ENCODE data around the gene GSTK1. TPM values are rescaled to one million over a fixed set of nuclear protein-coding genes. Genes with fewer than 3 reads are reported as not detected.

GSTK1 gene
- total and polyA plus RNA-seq, 10 of the 15 experiments (the other 5 are each of a cell fraction or from before 2014, with no cell fraction given), result 76.2 to 166 (median 127) TPM

GRCh38 chr7:143229054-143229790, 34.0 kb upstream of the GSTK1 start:
- no peaks in the 10 kb centered on the region for H3K36me3 ChIP-seq (ENCODE audit: control insufficient read depth in 2 of 2, insufficient read depth in 2 of 2, low read length in 1 of 2)
- ChIA-PET SMC1A (ENCODE audit: uncharacterized antibody, unreplicated experiment) (no interaction called here), CTCF (interaction anchor here (1.4 to 2.2 kb wide), 2 partner anchors 11 to 14 kb away, joined by 4 to 10 read pairs; no protein-coding TSS in a partner anchor), POLR2A (no interaction called here), RAD21 (ENCODE audit: unreplicated experiment) (interaction anchor here (0.7 kb wide), 1 partner anchor 14 kb away, joined by 3 read pairs; no protein-coding TSS in a partner anchor)
- ATAC-seq (no peak), DNase-seq (ENCODE audit: low read depth, low spot score) (no peak), FAIRE-seq (no peak)
- H3K27me3 ChIP-seq (replicated peaks in 1 of 2; ENCODE audit: control insufficient read depth in 2 of 2, insufficient read depth in 2 of 2, low read length in 1 of 2), result no peaks in the 10 kb centered on the region
- 19% methylated on average over 9 of the region's 9 CpGs for WGBS (ENCODE audit: insufficient coverage, insufficient replicate concordance, low lambda C conversion rate, missing lambda C conversion rate)
- no peak for TF ChIP-seq IRF5 (IDR thresholded peaks at IDR 0.05; ENCODE audit: borderline replicate concordance)
- no peak for TF ChIP-seq TCF7 (IDR thresholded peaks at IDR 0.05; ENCODE audit: borderline replicate concordance)
- TF ChIP-seq ETV6 (conservative IDR thresholded peaks at IDR 0.05 in 1 of 2, IDR thresholded peaks at IDR 0.05 in 1 of 2; ENCODE audit: borderline replicate concordance in 1 of 2, low read depth in 1 of 2), result no peak
- no peak for TF ChIP-seq CBFB (IDR thresholded peaks at IDR 0.05; ENCODE audit: low read depth)
- no peak for TF ChIP-seq CEBPZ (IDR thresholded peaks at IDR 0.05; ENCODE audit: low read depth, low read length)
- no peak for TF ChIP-seq USF2 (IDR thresholded peaks at IDR 0.05; ENCODE audit: borderline replicate concordance, low read depth, low read length)
- TF ChIP-seq E2F4 (IDR thresholded peaks at IDR 0.05; ENCODE audit: low read depth, low read length), result no peak
- TF ChIP-seq PKNOX1 (IDR thresholded peaks at IDR 0.05), result no peak
- no peak for TF ChIP-seq SMC3 (IDR thresholded peaks at IDR 0.05; ENCODE audit: borderline replicate concordance, low read length)
- TF ChIP-seq ZZZ3 (IDR thresholded peaks at IDR 0.05; ENCODE audit: control insufficient read depth, insufficient read length, low read depth), result no peak
- no peak for TF ChIP-seq STAT1 (conservative IDR thresholded peaks at IDR 0.05)
- TF ChIP-seq RAD51 (IDR thresholded peaks at IDR 0.05), result no peak
- no peak for TF ChIP-seq MLLT1 (IDR thresholded peaks at IDR 0.05)
- no peaks in the 10 kb centered on the region for H3K79me2 ChIP-seq (ENCODE audit: control insufficient read depth, insufficient read depth, low read length)
- H4K20me1 ChIP-seq (ENCODE audit: control insufficient read depth, insufficient read depth), result no peaks in the 10 kb centered on the region
- H3K4me3 ChIP-seq, result no peak overlapping the region
- no peaks in the 10 kb centered on the region for H3K4me1 ChIP-seq (ENCODE audit: control insufficient read depth, insufficient read depth, low read length)
- H3K4me2 ChIP-seq (ENCODE audit: control insufficient read depth, insufficient read depth), result no peak overlapping the region
- in situ Hi-C loops (cut with MboI), result no loop called here
- H3K27ac ChIP-seq (ENCODE audit: control insufficient read depth, insufficient read depth), result no peak overlapping the region
- no TSS peak for BruUV-seq (replicated peaks)
- no peaks in the 10 kb centered on the region for H3K9me3 ChIP-seq (replicated peaks; ENCODE audit: control insufficient read depth, insufficient read depth, low read length)
- no peak overlapping the region for H2AFZ ChIP-seq (ENCODE audit: control insufficient read depth, low read depth, low read length)
- intact Hi-C loops (cut with micrococcal nuclease; ENCODE audit: unreplicated experiment), result no loop called here
- no peak overlapping the region for H3K9ac ChIP-seq (ENCODE audit: control insufficient read depth, insufficient read depth, low read length)
